Measurements from ENCODE around the gene CUEDC1.
"Not testable (repeated sequence)": the region's sequence is repeated elsewhere in the genome, so short reads cannot be mapped to it uniquely, and the experiment has no call there.

Gene CUEDC1

GRCh38 chr17:57980522-57980921 lies 25.3 kb upstream of the CUEDC1 start:
- Histone ChIP-seq H3K9ac (ENCODE audit: low read depth, low read length) (no peak overlapping the region), H3K27ac (ENCODE audit: low read length) (no peak overlapping the region), H2AFZ (ENCODE audit: low read depth, low read length) (no peak overlapping the region), H3K36me3 (ENCODE audit: insufficient read depth, low read length) (peaks cover 93% of the 10 kb centered on the region), H3K27me3 (ENCODE audit: insufficient read depth, low read length, poor library complexity) (no peaks in the 10 kb centered on the region), H3K9me3 (ENCODE audit: insufficient read depth, low read length, severe bottlenecking) (no peaks in the 10 kb centered on the region), H3K4me1 (ENCODE audit: insufficient read depth, low read length) (peaks cover 39% of the 10 kb centered on the region), H3K79me2 (ENCODE audit: insufficient read depth, low read length) (peaks cover 53% of the 10 kb centered on the region), H4K20me1 (ENCODE audit: insufficient read depth, low read length) (peaks cover 54% of the 10 kb centered on the region), H3K4me3 (ENCODE audit: low read depth in 1 of 2, low read length in 2 of 2) (no peak overlapping the region), H3K4me2 (ENCODE audit: insufficient read depth, low read length) (no peak overlapping the region)
- DNase-seq (no peak), ATAC-seq (ENCODE audit: insufficient read depth, low read depth) (no peak)
- no peak for TF ChIP-seq CTCF (IDR thresholded peaks at IDR 0.05; ENCODE audit: borderline replicate concordance, extremely low read depth, low read length, poor library complexity, severe bottlenecking)
- TF ChIP-seq EZH2 (IDR thresholded peaks at IDR 0.05; ENCODE audit: borderline replicate concordance, low read depth, low read length, severe bottlenecking): no peak

- Histone ChIP-seq H4K20me1 (ENCODE audit: insufficient read depth, low read length) (peaks cover 40% of the 10 kb centered on the region), H3K36me3 (ENCODE audit: insufficient read depth, low read length) (peaks cover 94% of the 10 kb centered on the region)
- DNase-seq: no peak
Observed at GRCh38 chr17:57979076-57979475, 23.9 kb upstream of the CUEDC1 start.

DNA sequence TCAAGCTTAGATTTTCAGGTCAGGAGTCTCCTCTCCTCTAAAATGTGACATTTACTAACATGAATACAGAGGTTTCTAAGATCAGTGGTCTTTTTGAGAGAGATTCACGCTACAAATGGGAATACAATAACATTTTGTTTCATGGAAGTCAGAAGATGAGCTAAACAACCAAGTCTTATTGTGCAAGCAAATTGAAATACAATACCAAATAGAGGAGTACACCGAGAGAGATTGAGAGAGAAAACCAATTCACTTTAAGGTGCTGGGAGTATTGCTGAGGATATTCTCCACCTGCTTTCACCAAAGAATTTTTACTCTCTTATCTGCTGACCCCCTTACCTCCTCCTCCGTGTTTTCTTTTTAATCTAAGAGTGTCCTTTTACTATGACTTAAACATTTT lies 21.4 kb upstream of the CUEDC1 start:
- H3K4me2 ChIP-seq (ENCODE audit: insufficient read depth, low read length): no peak overlapping the region
- no peak for TF ChIP-seq EZH2 (IDR thresholded peaks at IDR 0.05; ENCODE audit: borderline replicate concordance, low read depth, low read length, severe bottlenecking)
- no peak for TF ChIP-seq CTCF (IDR thresholded peaks at IDR 0.05; ENCODE audit: borderline replicate concordance, extremely low read depth, low read length, poor library complexity, severe bottlenecking)
- no peak overlapping the region for H2AFZ ChIP-seq (ENCODE audit: low read depth, low read length)
- no peak overlapping the region for H3K27ac ChIP-seq (ENCODE audit: low read length)
- H3K4me1 ChIP-seq (ENCODE audit: insufficient read depth, low read length): no peaks in the 10 kb centered on the region
- no peak overlapping the region for H3K4me3 ChIP-seq (ENCODE audit: low read depth in 1 of 2, low read length in 2 of 2)
- H3K79me2 ChIP-seq (ENCODE audit: insufficient read depth, low read length): peaks cover 13% of the 10 kb centered on the region
- no peaks in the 10 kb centered on the region for H3K27me3 ChIP-seq (ENCODE audit: insufficient read depth, low read length, poor library complexity)
- peaks cover 81% of the 10 kb centered on the region for H3K36me3 ChIP-seq (ENCODE audit: insufficient read depth, low read length)
- DNase-seq: no peak
- peaks cover 16% of the 10 kb centered on the region for H4K20me1 ChIP-seq (ENCODE audit: insufficient read depth, low read length)
- H3K9ac ChIP-seq (ENCODE audit: low read depth, low read length): no peak overlapping the region
- H3K9me3 ChIP-seq (ENCODE audit: insufficient read depth, low read length, severe bottlenecking): no peaks in the 10 kb centered on the region
- ATAC-seq (ENCODE audit: insufficient read depth, low read depth): no peak

More at GRCh38 chr17:57979076-57979475, 23.9 kb upstream of the CUEDC1 start:
- Histone ChIP-seq H3K4me1 (ENCODE audit: insufficient read depth, low read length) (peaks cover 24% of the 10 kb centered on the region), H3K4me2 (ENCODE audit: insufficient read depth, low read length) (no peak overlapping the region), H3K9ac (ENCODE audit: low read depth, low read length) (no peak overlapping the region), H3K27me3 (ENCODE audit: insufficient read depth, low read length, poor library complexity) (no peaks in the 10 kb centered on the region), H3K27ac (ENCODE audit: low read length) (no peak overlapping the region), H3K79me2 (ENCODE audit: insufficient read depth, low read length) (peaks cover 38% of the 10 kb centered on the region), H3K4me3 (ENCODE audit: low read depth in 1 of 2, low read length in 2 of 2) (no peak overlapping the region), H3K9me3 (ENCODE audit: insufficient read depth, low read length, severe bottlenecking) (no peaks in the 10 kb centered on the region), H2AFZ (ENCODE audit: low read depth, low read length) (no peak overlapping the region)
- TF ChIP-seq CTCF (IDR thresholded peaks at IDR 0.05; ENCODE audit: borderline replicate concordance, extremely low read depth, low read length, poor library complexity, severe bottlenecking) (no peak), EZH2 (IDR thresholded peaks at IDR 0.05; ENCODE audit: borderline replicate concordance, low read depth, low read length, severe bottlenecking) (no peak)
- no peak for ATAC-seq (ENCODE audit: insufficient read depth, low read depth)

DNA sequence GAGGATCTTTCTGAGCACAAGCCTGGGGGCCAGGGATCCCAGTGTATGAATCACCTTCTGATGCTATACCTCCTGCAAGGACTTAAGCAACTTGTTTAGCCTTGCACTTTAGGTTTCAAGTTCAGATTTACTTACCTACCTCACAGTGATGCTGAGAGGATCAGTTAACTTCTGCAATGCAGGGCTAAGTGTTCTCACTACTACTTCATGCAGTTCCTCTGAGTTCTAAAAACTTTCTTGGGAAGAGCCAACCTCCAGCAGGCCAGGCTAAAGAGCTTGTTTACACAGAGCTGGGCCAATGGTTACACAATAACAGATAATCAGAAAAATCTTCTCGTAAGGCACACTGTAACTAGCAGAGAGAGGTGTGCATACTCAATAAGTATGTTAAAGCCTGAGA lies 19.8 kb upstream of the CUEDC1 start:
- DNase-seq (no peak), ATAC-seq (ENCODE audit: insufficient read depth, low read depth) (no peak)
- Histone ChIP-seq H3K9me3 (ENCODE audit: insufficient read depth, low read length, severe bottlenecking) (no peaks in the 10 kb centered on the region), H2AFZ (ENCODE audit: low read depth, low read length) (no peak overlapping the region), H3K4me2 (ENCODE audit: insufficient read depth, low read length) (no peak overlapping the region), H3K9ac (ENCODE audit: low read depth, low read length) (no peak overlapping the region), H3K79me2 (ENCODE audit: insufficient read depth, low read length) (peaks cover 3% of the 10 kb centered on the region), H3K27ac (ENCODE audit: low read length) (no peak overlapping the region), H3K4me3 (ENCODE audit: low read depth in 1 of 2, low read length in 2 of 2) (no peak overlapping the region), H3K36me3 (ENCODE audit: insufficient read depth, low read length) (peaks cover 68% of the 10 kb centered on the region), H4K20me1 (ENCODE audit: insufficient read depth, low read length) (peaks cover 10% of the 10 kb centered on the region), H3K27me3 (ENCODE audit: insufficient read depth, low read length, poor library complexity) (no peaks in the 10 kb centered on the region), H3K4me1 (ENCODE audit: insufficient read depth, low read length) (no peaks in the 10 kb centered on the region)
- TF ChIP-seq EZH2 (IDR thresholded peaks at IDR 0.05; ENCODE audit: borderline replicate concordance, low read depth, low read length, severe bottlenecking): no peak
- TF ChIP-seq CTCF (IDR thresholded peaks at IDR 0.05; ENCODE audit: borderline replicate concordance, extremely low read depth, low read length, poor library complexity, severe bottlenecking): no peak

GRCh38 chr17:57974053-57974824 lies 19.0 kb upstream of the CUEDC1 start:
- not testable (repeated sequence) for H4K20me1 ChIP-seq (ENCODE audit: insufficient read depth, low read length); H3K4me3 ChIP-seq (ENCODE audit: low read depth in 1 of 2, low read length in 2 of 2); H2AFZ ChIP-seq (ENCODE audit: low read depth, low read length); H3K27me3 ChIP-seq (ENCODE audit: insufficient read depth, low read length, poor library complexity); H3K27ac ChIP-seq (ENCODE audit: low read length); H3K4me2 ChIP-seq (ENCODE audit: insufficient read depth, low read length); ATAC-seq (ENCODE audit: insufficient read depth, low read depth); DNase-seq; H3K4me1 ChIP-seq (ENCODE audit: insufficient read depth, low read length); H3K9ac ChIP-seq (ENCODE audit: low read depth, low read length); H3K79me2 ChIP-seq (ENCODE audit: insufficient read depth, low read length); H3K9me3 ChIP-seq (ENCODE audit: insufficient read depth, low read length, severe bottlenecking)
- peaks cover 61% of the 10 kb centered on the region for H3K36me3 ChIP-seq (ENCODE audit: insufficient read depth, low read length)

Data from DND-41 (cell line).